DMS153 (cell line): Measurements from ENCODE around the gene UBAC2.
"Not testable (repeated sequence)": the region's sequence is repeated elsewhere in the genome, so short reads cannot be mapped to it uniquely, and the experiment has no call there.

ENCODE experiments used
- DNase-seq: peaks from one replicate; lab custom pipeline; 2025; lab: John Stamatoyannopoulos, UW

UBAC2 gene

GRCh38 chr13:99380921-99381645 lies 180.4 kb downstream of the UBAC2 start:
- DNase-seq: no peak

- no peak for DNase-seq
Measured at GRCh38 chr13:99381766-99382165, 181.1 kb downstream of the UBAC2 start.

GRCh38 chr13:99382428-99383133 lies 181.9 kb downstream of the UBAC2 start:
- DNase-seq: no peak

- no peak for DNase-seq
Measured at GRCh38 chr13:99383511-99383921, 182.9 kb downstream of the UBAC2 start.

- no peak for DNase-seq
Measured at GRCh38 chr13:99383946-99384345, 183.3 kb downstream of the UBAC2 start.

- DNase-seq: no peak
Measured at GRCh38 chr13:99384468-99384867, 183.8 kb downstream of the UBAC2 start.

- no peak for DNase-seq
Measured at GRCh38 chr13:99385161-99385560, 184.5 kb downstream of the UBAC2 start.

GRCh38 chr13:99385940-99386339 lies 185.3 kb downstream of the UBAC2 start:
- DNase-seq: no peak

- DNase-seq: no peak
Measured at GRCh38 chr13:99386495-99386894, 185.8 kb downstream of the UBAC2 start.

GRCh38 chr13:99386911-99387788 lies 186.5 kb downstream of the UBAC2 start:
- no peak for DNase-seq

- DNase-seq: no peak
Measured at GRCh38 chr13:99388334-99388923, 187.8 kb downstream of the UBAC2 start.

GRCh38 chr13:99389094-99389493 lies 188.4 kb downstream of the UBAC2 start:
- DNase-seq: not testable (repeated sequence)

- DNase-seq: no peak
Measured at GRCh38 chr13:99389520-99390304, 189.1 kb downstream of the UBAC2 start.

GRCh38 chr13:99390601-99391000 lies 189.9 kb downstream of the UBAC2 start:
- DNase-seq: no peak

- no peak for DNase-seq
Measured at GRCh38 chr13:99391781-99392469, 191.3 kb downstream of the UBAC2 start.

GRCh38 chr13:99392470-99393135 lies 191.9 kb downstream of the UBAC2 start:
- no peak for DNase-seq

- not testable (repeated sequence) for DNase-seq
Measured at GRCh38 chr13:99393391-99393790, 192.7 kb downstream of the UBAC2 start.

- DNase-seq: no peak
Measured at GRCh38 chr13:99393791-99394735, 193.4 kb downstream of the UBAC2 start.

- DNase-seq: no peak
Measured at GRCh38 chr13:99395436-99395835, 194.8 kb downstream of the UBAC2 start.
